WERI-Rb-1 (cell line): Measurements from ENCODE around the gene UCN2.

Experiments used
- DNase-seq: peaks from one replicate; pipeline ENCODE4 v3.0.0-alpha.2; 2020
- H3K27ac ChIP-seq: fragments of 250-450 bp; sonication (Bioruptor Pico); 2 replicates; pipeline ENCODE4 v1.5.1; 2020; ENCODE audit warnings: mild to moderate bottlenecking, moderate library complexity
- H3K27me3 ChIP-seq: fragments of 250-450 bp; sonication (Bioruptor Pico); 2 replicates; pipeline ENCODE4 v1.5.1; 2021; ENCODE audit warnings: mild to moderate bottlenecking, low read depth, moderate library complexity; ENCODE audit not compliant: insufficient read depth, severe bottlenecking
- H3K36me3 ChIP-seq: fragments of 250-450 bp; sonication (Bioruptor Pico); 2 replicates; pipeline ENCODE4 v1.5.1; 2020; ENCODE audit warnings: mild to moderate bottlenecking, moderate library complexity
- H3K4me3 ChIP-seq: 2 replicates; pipeline ENCODE4 v1.5.1; 2011; ENCODE audit warnings: low read depth, mild to moderate bottlenecking, control low read depth, low read length
- H3K9me3 ChIP-seq: fragments of 250-450 bp; sonication (Bioruptor Pico); 2 replicates; pipeline ENCODE4 v1.5.1; 2021; ENCODE audit warnings: mild to moderate bottlenecking, moderate library complexity; ENCODE audit not compliant: severe bottlenecking
- CTCF ChIP-seq: IDR thresholded peaks from 2 replicates; pipeline ENCODE4 v1.5.1; 2011; ENCODE audit warnings: low read depth, mild to moderate bottlenecking, control low read depth, inconsistent platforms, low read length

UCN2 gene

GRCh38 chr3:48596676-48597407 is 33.3 kb upstream of the UCN2 start:
- no peak overlapping the region for H3K27ac ChIP-seq

GRCh38 chr3:48596157-48596556 is 32.6 kb upstream of the UCN2 start:
- Histone ChIP-seq H3K27me3 (no peaks in the 10 kb centered on the region), H3K36me3 (peaks cover 39% of the 10 kb centered on the region), H3K27ac (no peak overlapping the region), H3K9me3 (no peaks in the 10 kb centered on the region), H3K4me3 (no peak overlapping the region)
- TF ChIP-seq CTCF = no peak
- no peak for DNase-seq

More at GRCh38 chr3:48596676-48597407, 33.3 kb upstream of the UCN2 start:
- Histone ChIP-seq H3K9me3 (no peaks in the 10 kb centered on the region), H3K27me3 (no peaks in the 10 kb centered on the region), H3K36me3 (peaks cover 45% of the 10 kb centered on the region), H3K4me3 (no peak overlapping the region)
- TF ChIP-seq CTCF = no peak
- DNase-seq = no peak

GRCh38 chr3:48595526-48596121 is 32.0 kb upstream of the UCN2 start:
- Histone ChIP-seq H3K27ac (no peak overlapping the region), H3K36me3 (peaks cover 33% of the 10 kb centered on the region), H3K9me3 (no peaks in the 10 kb centered on the region), H3K27me3 (no peaks in the 10 kb centered on the region), H3K4me3 (no peak overlapping the region)
- TF ChIP-seq CTCF = no peak
- no peak for DNase-seq

GRCh38 chr3:48595075-48595525 is 31.5 kb upstream of the UCN2 start, which contains the start of gene COL7A1:
TSS of gene COL7A1 (minus strand) at chr3:48595329. CDS start at chr3:48595159, 170 bp downstream.
- TF ChIP-seq CTCF = no peak
- Histone ChIP-seq H3K27me3 (no peaks in the 10 kb centered on the region), H3K4me3 (no peak within 1 kb of the TSS), H3K27ac (no peak within 1 kb of the TSS), H3K36me3 (peaks cover 28% of the 10 kb centered on the region), H3K9me3 (no peaks in the 10 kb centered on the region)
- DNase-seq = no peak

GRCh38 chr3:48594417-48595049 is 31.0 kb upstream of the UCN2 start:
- DNase-seq = no peak
- TF ChIP-seq CTCF = no peak
- Histone ChIP-seq H3K4me3 (no peak overlapping the region), H3K36me3 (peaks cover 22% of the 10 kb centered on the region), H3K27ac (no peak overlapping the region), H3K27me3 (no peaks in the 10 kb centered on the region), H3K9me3 (no peaks in the 10 kb centered on the region)
